B cell (primary cell): Measurements from ENCODE around the gene TUT7.

ENCODE experiments used
- CTCF ChIP-seq: fragments of 200-600 bp; IDR thresholded peaks from one replicate; pipeline ENCODE4 v1.8.0; 2022; ENCODE audit warnings: antibody characterized with exemption, mild to moderate bottlenecking
- EZH2 ChIP-seq: IDR thresholded peaks from 2 replicates; pipeline ENCODE4 v1.6.1; 2012; ENCODE audit warnings: borderline replicate concordance, low read depth, mild to moderate bottlenecking, moderate library complexity, low read length; ENCODE audit not compliant: insufficient read depth, poor library complexity, severe bottlenecking

- no peak for TF ChIP-seq CTCF
- no peak for TF ChIP-seq EZH2
These were observed 3.0 kb upstream of the TUT7 start for GRCh38 chr9:86356871-86357866.
